ENCODE measurements around the gene PFN4. TPM values are rescaled to one million over a fixed set of nuclear protein-coding genes. Genes with fewer than 3 reads are reported as not detected.

PFN4 gene
- total RNA-seq, 3 donors from 2014 or later (not counting 1 experiment from before 2014, with no cell fraction given): not detected

- no peaks in the 10 kb centered on the region for H3K9me3 ChIP-seq (ENCODE audit: control insufficient read depth, insufficient read depth, low read length)
- Mint-ChIP-seq H3K27me3 (ENCODE audit: low read depth in 2 of 2) (no peaks in the 10 kb centered on the region), H3K4me1 (peaks cover 5 to 29% of the 10 kb centered on the region in 2 donors), H3K4me3 (peak within 1 kb of the TSS; percentile 87), H3K27ac (peak within 1 kb of the TSS; percentile 59 to 86), H3K36me3 (no peaks in the 10 kb centered on the region), H3K9me3 (no peaks in the 10 kb centered on the region)
- intact Hi-C loops (cut with micrococcal nuclease): loop anchor here (1.0 kb wide), 2 partner anchors 96 to 260 kb away; no protein-coding TSS in a partner anchor
- TF ChIP-seq, protein P1, sequence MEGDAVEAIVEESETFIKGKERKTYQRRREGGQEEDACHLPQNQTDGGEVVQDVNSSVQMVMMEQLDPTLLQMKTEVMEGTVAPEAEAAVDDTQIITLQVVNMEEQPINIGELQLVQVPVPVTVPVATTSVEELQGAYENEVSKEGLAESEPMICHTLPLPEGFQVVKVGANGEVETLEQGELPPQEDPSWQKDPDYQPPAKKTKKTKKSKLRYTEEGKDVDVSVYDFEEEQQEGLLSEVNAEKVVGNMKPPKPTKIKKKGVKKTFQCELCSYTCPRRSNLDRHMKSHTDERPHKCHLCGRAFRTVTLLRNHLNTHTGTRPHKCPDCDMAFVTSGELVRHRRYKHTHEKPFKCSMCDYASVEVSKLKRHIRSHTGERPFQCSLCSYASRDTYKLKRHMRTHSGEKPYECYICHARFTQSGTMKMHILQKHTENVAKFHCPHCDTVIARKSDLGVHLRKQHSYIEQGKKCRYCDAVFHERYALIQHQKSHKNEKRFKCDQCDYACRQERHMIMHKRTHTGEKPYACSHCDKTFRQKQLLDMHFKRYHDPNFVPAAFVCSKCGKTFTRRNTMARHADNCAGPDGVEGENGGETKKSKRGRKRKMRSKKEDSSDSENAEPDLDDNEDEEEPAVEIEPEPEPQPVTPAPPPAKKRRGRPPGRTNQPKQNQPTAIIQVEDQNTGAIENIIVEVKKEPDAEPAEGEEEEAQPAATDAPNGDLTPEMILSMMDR (IDR thresholded peaks at IDR 0.05): peak; percentile 92
- H3K27me3 ChIP-seq (ENCODE audit: control insufficient read depth, insufficient read depth, low read length): no peaks in the 10 kb centered on the region
- H3K27ac ChIP-seq (ENCODE audit: low read length): peak within 1 kb of the TSS; percentile 50
- H3K4me1 ChIP-seq (ENCODE audit: control insufficient read depth, insufficient read depth, low read length): peaks cover 19% of the 10 kb centered on the region
- peaks cover 10% of the 10 kb centered on the region for H3K36me3 ChIP-seq (ENCODE audit: control insufficient read depth, insufficient read depth, low read length)
- 1% methylated on average over 44 of the region's 44 CpGs for WGBS (ENCODE audit: insufficient coverage)
- DNase-seq (peak; percentile 86 to 90), ATAC-seq (peak; percentile 92 to 97 (median 92))
- peak within 1 kb of the TSS; percentile 46 for H3K4me3 ChIP-seq (ENCODE audit: low read length)
These were observed 38.5 kb downstream of the PFN4 start, which contains the start of gene TP53I3 for GRCh38 chr2:24084386-24085199. TSS of gene TP53I3 (minus strand) at chr2:24084834. CDS start at chr2:24084326, 508 bp downstream.

DNA sequence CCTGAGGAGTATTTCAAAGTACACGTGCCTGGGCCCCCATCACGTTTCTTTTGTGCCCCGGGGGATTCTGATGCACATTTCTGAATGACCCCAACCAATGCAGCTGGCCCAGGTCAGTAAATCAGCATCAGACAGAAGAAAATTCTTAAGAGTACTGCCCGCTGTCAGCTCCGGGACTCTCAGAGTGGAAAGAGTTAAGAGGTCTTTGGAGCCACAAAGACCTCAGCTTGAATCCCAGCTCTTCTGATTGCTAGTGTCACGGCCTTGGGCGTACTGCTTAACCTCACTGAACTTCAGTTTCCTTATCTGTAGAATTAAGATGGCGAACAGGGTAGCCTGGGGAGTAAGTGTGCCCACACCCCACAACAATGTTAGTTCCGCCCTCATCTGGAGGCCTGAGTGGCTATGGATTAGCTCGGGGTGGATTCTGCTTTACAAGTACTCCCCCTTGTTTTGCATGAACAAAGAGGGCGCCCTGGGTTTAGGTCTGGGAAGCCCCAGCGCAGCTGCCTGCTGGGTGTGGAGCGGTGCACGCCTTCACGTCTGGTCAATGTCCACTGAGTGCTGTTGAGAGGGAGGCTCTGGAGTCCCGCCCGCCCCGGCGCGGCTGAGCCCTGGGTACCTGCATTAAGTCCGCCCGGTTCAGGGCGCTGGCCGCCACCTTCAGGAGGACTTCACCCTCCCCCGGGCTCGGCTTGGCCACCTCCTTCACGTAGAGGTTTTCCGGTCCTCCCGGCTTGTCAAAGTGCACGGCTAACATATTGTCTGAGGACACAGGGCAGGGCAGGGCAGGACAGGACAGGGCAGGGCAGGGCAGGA, 39.4 kb downstream of the PFN4 start:
- DNase-seq (peak in 1 of 2 donors; percentile 69), ATAC-seq (peak; percentile 68 to 78 (median 74))
- H3K4me3 ChIP-seq (ENCODE audit: low read length): peak overlapping the region; percentile 46
- no peaks in the 10 kb centered on the region for H3K9me3 ChIP-seq (ENCODE audit: control insufficient read depth, insufficient read depth, low read length)
- H3K27me3 ChIP-seq (ENCODE audit: control insufficient read depth, insufficient read depth, low read length): no peaks in the 10 kb centered on the region
- H3K4me1 ChIP-seq (ENCODE audit: control insufficient read depth, insufficient read depth, low read length): peaks cover 19% of the 10 kb centered on the region
- intact Hi-C loops (cut with micrococcal nuclease): loop anchor here (1.0 kb wide), 2 partner anchors 95 to 259 kb away; no protein-coding TSS in a partner anchor
- H3K36me3 ChIP-seq (ENCODE audit: control insufficient read depth, insufficient read depth, low read length): peaks cover 10% of the 10 kb centered on the region
- Mint-ChIP-seq H3K36me3 (no peaks in the 10 kb centered on the region), H3K4me3 (peak overlapping the region; percentile 87), H3K27me3 (ENCODE audit: low read depth in 2 of 2) (no peaks in the 10 kb centered on the region), H3K4me1 (peaks cover 5 to 29% of the 10 kb centered on the region in 2 donors), H3K27ac (peak overlapping the region; percentile 59 to 86), H3K9me3 (no peaks in the 10 kb centered on the region)
- peak overlapping the region; percentile 50 for H3K27ac ChIP-seq (ENCODE audit: low read length)
- TF ChIP-seq, protein P1 (IDR thresholded peaks at IDR 0.05): no peak
- WGBS (ENCODE audit: insufficient coverage): 20% methylated on average over 30 of the region's 30 CpGs

DNA sequence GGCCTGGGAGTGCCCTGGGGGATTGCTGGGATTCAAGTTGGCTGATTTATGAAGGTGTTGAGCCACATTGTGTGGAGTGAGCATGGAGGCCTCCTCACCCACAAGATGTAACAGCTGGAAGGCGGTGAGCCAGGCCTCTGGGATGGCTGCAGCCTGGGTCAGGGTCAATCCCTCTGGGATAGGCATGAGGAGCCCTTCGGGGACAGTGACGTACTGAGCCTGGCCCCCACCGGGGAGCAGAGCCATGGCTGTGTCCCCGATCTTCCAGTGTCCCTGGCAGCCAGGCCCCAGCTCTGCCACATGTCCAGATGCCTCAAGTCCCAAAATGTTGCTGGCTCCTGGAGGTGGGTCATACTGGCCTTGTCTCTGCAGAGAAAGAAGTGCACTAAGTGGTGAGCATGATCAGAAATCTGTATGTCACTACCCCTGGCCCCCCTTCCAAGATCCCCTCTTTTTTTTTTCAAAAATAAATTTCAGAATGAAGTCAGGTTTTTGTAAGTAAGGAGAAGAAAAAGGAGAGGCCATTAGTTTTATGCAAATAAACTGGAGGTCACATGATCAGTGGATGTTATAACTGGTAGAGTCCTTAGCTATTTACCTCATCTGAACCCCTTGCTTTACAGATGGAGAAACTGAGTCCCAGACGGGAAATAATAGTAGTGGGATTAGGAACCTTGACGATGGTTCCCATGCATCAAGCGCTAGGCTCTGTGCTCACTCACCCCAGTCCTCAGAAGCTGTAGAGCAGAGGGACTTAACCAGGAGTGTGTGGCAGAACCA, 40.2 kb downstream of the PFN4 start:
- H3K27ac ChIP-seq (ENCODE audit: low read length): peak overlapping the region; percentile 50
- WGBS (ENCODE audit: insufficient coverage): 96% methylated on average over 8 of the region's 8 CpGs

More for the DNA sequence above, 40.2 kb downstream of the PFN4 start:
- Mint-ChIP-seq H3K9me3 (no peaks in the 10 kb centered on the region), H3K27me3 (ENCODE audit: low read depth in 2 of 2) (no peaks in the 10 kb centered on the region), H3K4me3 (peak overlapping the region; percentile 87), H3K27ac (peak overlapping the region; percentile 59 to 86), H3K4me1 (peaks cover 5 to 29% of the 10 kb centered on the region in 2 donors), H3K36me3 (no peaks in the 10 kb centered on the region)
- no peak for DNase-seq
- ATAC-seq: no peak
- Histone ChIP-seq H3K4me1 (ENCODE audit: control insufficient read depth, insufficient read depth, low read length) (peaks cover 19% of the 10 kb centered on the region), H3K4me3 (ENCODE audit: low read length) (no peak overlapping the region), H3K27me3 (ENCODE audit: control insufficient read depth, insufficient read depth, low read length) (no peaks in the 10 kb centered on the region), H3K36me3 (ENCODE audit: control insufficient read depth, insufficient read depth, low read length) (peaks cover 10% of the 10 kb centered on the region), H3K9me3 (ENCODE audit: control insufficient read depth, insufficient read depth, low read length) (no peaks in the 10 kb centered on the region)
- intact Hi-C loops (cut with micrococcal nuclease): no loop called here
- TF ChIP-seq, protein P1 (IDR thresholded peaks at IDR 0.05): no peak

Data from natural killer cell (primary cell).